B cell (primary cell): Measurements from ENCODE around the gene PPP6R3. TPM values are rescaled to one million over a fixed set of nuclear protein-coding genes. Genes with fewer than 3 reads are reported as not detected.

Experiments used
- ATAC-seq: fragments of 200-7000 bp; cut with Tn5 transposase; one replicate; pipeline ENCODE4 v1.10.0; 2021; ENCODE audit warnings: low read depth, mild to moderate bottlenecking, moderate number of reproducible peaks, moderate library complexity
- CTCF ChIA-PET: fragments of 350-600 bp; sonication (Branson Sonifier 250); formaldehyde crosslinking; loops from one replicate; lab custom pipeline; 2021; ENCODE audit warnings: antibody characterized with exemption, inconsistent platforms; lab: Charles Lee
- POLR2A ChIA-PET: fragments of 350-600 bp; sonication (Branson Sonifier 250); formaldehyde crosslinking; loops from one replicate; lab custom pipeline; 2021; ENCODE audit warnings: antibody characterized with exemption; lab: Charles Lee
- DNase-seq: peaks from one replicate; pipeline ENCODE4 v3.0.0; 2013
- H2AFZ ChIP-seq: 2 replicates; pipeline ENCODE4 v1.6.1; 2012; ENCODE audit warnings: mild to moderate bottlenecking, low read depth, low read length; ENCODE audit not compliant: insufficient read depth, poor library complexity, severe bottlenecking
- H3K27ac ChIP-seq, 2 donors: 1 replicate in 1 of 2; 2 replicates in 1 of 2; pipeline ENCODE4 v1.5.1; 2012 to 2013; ENCODE audit warnings: low read length in 2 of 2, mild to moderate bottlenecking in 2 of 2, moderate library complexity in 1 of 2
- H3K27me3 ChIP-seq, 4 experiments: fragments of 200-600 bp in 1 of 4; sonication (generic) in 1 of 4; replicated peaks in 1 of 4; 1 replicate in 2 of 4; 2 replicates in 2 of 4; pipeline versions ENCODE4 v1.6.1 to v1.7.0; 2013 to 2016; ENCODE audit warnings: low read length in 3 of 4, mild to moderate bottlenecking in 2 of 4, mixed read lengths in 1 of 4, moderate library complexity in 1 of 4; ENCODE audit not compliant: insufficient read depth in 4 of 4, control insufficient read depth in 3 of 4; ENCODE audit errors: control extremely low read depth in 1 of 4
- H3K36me3 ChIP-seq, 2 experiments: replicated peaks in 1 of 2; 1 replicate in 1 of 2; 2 replicates in 1 of 2; pipeline versions ENCODE4 v1.6.1 to v1.7.1; 2013; ENCODE audit warnings: low read length in 1 of 2; ENCODE audit not compliant: insufficient read depth in 2 of 2, control insufficient read depth in 1 of 2; ENCODE audit errors: control extremely low read depth in 1 of 2, extremely low read depth in 1 of 2
- H3K4me1 ChIP-seq, 2 donors: fragments of 200-600 bp in 1 of 2; sonication (generic) in 1 of 2; 1 replicate in 1 of 2; 2 replicates in 1 of 2; pipeline versions ENCODE4 v1.5.1 to v1.6.1; 2013 to 2017; ENCODE audit warnings: low read length in 2 of 2; ENCODE audit not compliant: control insufficient read depth in 2 of 2, insufficient read depth in 2 of 2
- H3K4me2 ChIP-seq: replicated peaks from 2 replicates; pipeline ENCODE3; 2012; ENCODE audit warnings: mild to moderate bottlenecking, low read depth, low read length; ENCODE audit not compliant: poor library complexity, severe bottlenecking
- H3K4me3 ChIP-seq, 5 experiments: fragments of 200-600 bp in 1 of 5; sonication (generic) in 1 of 5; 1 replicate in 3 of 5; 2 replicates in 2 of 5; pipeline versions ENCODE4 v1.5.1 to v1.7.0; 2011 to 2016; ENCODE audit warnings: low read length in 4 of 5, mild to moderate bottlenecking in 4 of 5, low read depth in 2 of 5, control low read depth in 1 of 5, moderate library complexity in 1 of 5; ENCODE audit not compliant: insufficient read depth in 1 of 5; ENCODE audit errors: control extremely low read depth in 1 of 5, extremely low read depth in 1 of 5
- H3K79me2 ChIP-seq: fragments of 200-600 bp; sonication (generic); one replicate; pipeline ENCODE4 v1.6.0; 2016; ENCODE audit warnings: low read length; ENCODE audit not compliant: control insufficient read depth, insufficient read depth
- H3K9ac ChIP-seq: fragments of 200-600 bp; sonication (generic); 2 replicates; pipeline ENCODE4 v1.6.1; 2017; ENCODE audit warnings: mild to moderate bottlenecking, low read length, moderate library complexity
- H3K9me3 ChIP-seq, 3 donors: one replicate each; pipeline versions ENCODE4 v1.6.1 to v1.7.1; 2013; ENCODE audit warnings: low read length in 2 of 3; ENCODE audit not compliant: control insufficient read depth in 2 of 3, insufficient read depth in 1 of 3; ENCODE audit errors: control extremely low read depth in 1 of 3
- H4K20me1 ChIP-seq: 2 replicates; pipeline ENCODE4 v1.6.0; 2012; ENCODE audit warnings: mild to moderate bottlenecking, low read length; ENCODE audit not compliant: insufficient read depth, control insufficient read depth, poor library complexity, severe bottlenecking
- H3K27ac Mint-ChIP-seq: one replicate; pipeline ENCODE4 v1.8.0; 2021; ENCODE audit warnings: mixed read lengths
- H3K27me3 Mint-ChIP-seq: one replicate; pipeline ENCODE4 v1.8.0; 2021; ENCODE audit warnings: mixed read lengths
- H3K4me1 Mint-ChIP-seq: one replicate; pipeline ENCODE4 v1.8.0; 2021; ENCODE audit warnings: mixed read lengths
- H3K4me3 Mint-ChIP-seq: one replicate; pipeline ENCODE4 v1.8.0; 2021; ENCODE audit warnings: mixed read lengths
- H3K9me3 Mint-ChIP-seq: one replicate; pipeline ENCODE4 v1.8.0; 2022; ENCODE audit warnings: mixed read lengths; ENCODE audit not compliant: insufficient read depth
- EZH2 ChIP-seq: IDR thresholded peaks from 2 replicates; pipeline ENCODE4 v1.6.1; 2012; ENCODE audit warnings: borderline replicate concordance, low read depth, mild to moderate bottlenecking, moderate library complexity, low read length; ENCODE audit not compliant: insufficient read depth, poor library complexity, severe bottlenecking
- WGBS: methylation state at CpG from one replicate; pipeline ENCODE4 v1.1.5; 2013; ENCODE audit warnings: missing lambda C conversion rate; ENCODE audit not compliant: insufficient coverage; 5-methylcytosine and 5-hydroxymethylcytosine counted together
- intact Hi-C: fragments of 100-400 bp; cut with micrococcal nuclease; formaldehyde crosslinking; loops from one replicate; pipeline ENCODE4 v1.10.0; 2022
- polyA plus RNA-seq: library from polyadenylated mRNA; depleted of rRNA; stranded (reverse); fragments of >200 nt; gene quantifications from 2 replicates; pipeline ENCODE4 v1.2.3, GENCODE V29; 2012
- total RNA-seq, 2 donors: library from RNA; stranded (reverse); fragments of 120-200 nt in 1 of 2; gene quantifications; 1 replicate in 1 of 2; 2 replicates in 1 of 2; pipeline versions ENCODE4 v1.2.3 to v1.2.4, GENCODE V29; 2013 to 2022
- TF ChIP-seq, protein P1 (sequence below): fragments of 200-600 bp; IDR thresholded peaks from one replicate; pipeline ENCODE4 v1.8.0; 2022; ENCODE audit warnings: antibody characterized with exemption, mild to moderate bottlenecking

Gene PPP6R3
- total and polyA plus RNA-seq, 2 donors (not counting 1 experiment from before 2014, with no cell fraction given), result 48.5 to 159 TPM

DNA sequence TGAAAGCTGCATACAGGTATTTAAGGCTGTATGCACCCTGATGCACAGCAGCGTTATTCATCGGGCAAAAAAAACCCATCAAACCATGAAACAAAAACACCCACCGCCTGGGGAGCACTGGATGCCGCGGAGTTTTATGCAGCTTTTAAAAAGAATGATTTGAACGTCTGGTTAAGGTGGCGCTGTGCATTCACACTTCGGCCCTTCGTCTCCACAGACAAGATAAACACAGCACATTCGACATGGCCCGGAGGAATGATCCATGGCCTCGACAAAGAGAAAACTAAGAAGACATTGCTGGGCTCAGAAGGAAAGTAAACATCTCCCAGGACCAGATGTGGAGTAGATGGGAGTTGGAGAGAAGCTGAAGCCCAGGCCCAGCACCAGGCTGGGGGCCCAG lies 183.0 kb downstream of the PPP6R3 start:
- no peak overlapping the region for H2AFZ ChIP-seq
- WGBS, result 59% methylated on average over 9 of the region's 12 CpGs
- H3K79me2 ChIP-seq, result no peaks in the 10 kb centered on the region
- H3K27me3 ChIP-seq, result peaks cover 0 to 2% (median 0%) of the 10 kb centered on the region in 4 experiments
- H3K9ac ChIP-seq, result no peak overlapping the region
- ChIA-PET POLR2A (interaction anchor here (0.7 kb wide), 2 partner anchors 15 to 972 kb away, joined by 5 read pairs; no protein-coding TSS in a partner anchor), CTCF (no interaction called here)
- TF ChIP-seq, protein P1, sequence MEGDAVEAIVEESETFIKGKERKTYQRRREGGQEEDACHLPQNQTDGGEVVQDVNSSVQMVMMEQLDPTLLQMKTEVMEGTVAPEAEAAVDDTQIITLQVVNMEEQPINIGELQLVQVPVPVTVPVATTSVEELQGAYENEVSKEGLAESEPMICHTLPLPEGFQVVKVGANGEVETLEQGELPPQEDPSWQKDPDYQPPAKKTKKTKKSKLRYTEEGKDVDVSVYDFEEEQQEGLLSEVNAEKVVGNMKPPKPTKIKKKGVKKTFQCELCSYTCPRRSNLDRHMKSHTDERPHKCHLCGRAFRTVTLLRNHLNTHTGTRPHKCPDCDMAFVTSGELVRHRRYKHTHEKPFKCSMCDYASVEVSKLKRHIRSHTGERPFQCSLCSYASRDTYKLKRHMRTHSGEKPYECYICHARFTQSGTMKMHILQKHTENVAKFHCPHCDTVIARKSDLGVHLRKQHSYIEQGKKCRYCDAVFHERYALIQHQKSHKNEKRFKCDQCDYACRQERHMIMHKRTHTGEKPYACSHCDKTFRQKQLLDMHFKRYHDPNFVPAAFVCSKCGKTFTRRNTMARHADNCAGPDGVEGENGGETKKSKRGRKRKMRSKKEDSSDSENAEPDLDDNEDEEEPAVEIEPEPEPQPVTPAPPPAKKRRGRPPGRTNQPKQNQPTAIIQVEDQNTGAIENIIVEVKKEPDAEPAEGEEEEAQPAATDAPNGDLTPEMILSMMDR, result no peak
- TF ChIP-seq EZH2, result no peak
- Mint-ChIP-seq H3K27me3 (peaks cover 9% of the 10 kb centered on the region), H3K4me1 (no peaks in the 10 kb centered on the region), H3K27ac (no peak overlapping the region), H3K9me3 (peaks cover 6% of the 10 kb centered on the region), H3K4me3 (no peak overlapping the region)
- no peaks in the 10 kb centered on the region for H4K20me1 ChIP-seq
- no peak overlapping the region for H3K4me3 ChIP-seq
- H3K36me3 ChIP-seq, result no peaks in the 10 kb centered on the region
- DNase-seq (no peak), ATAC-seq (no peak)
- no peaks in the 10 kb centered on the region for H3K4me1 ChIP-seq
- H3K9me3 ChIP-seq, result peaks cover 0 to 16% (median 9%) of the 10 kb centered on the region in 3 donors
- intact Hi-C loops, result no loop called here
- no peak overlapping the region for H3K4me2 ChIP-seq
- no peak overlapping the region for H3K27ac ChIP-seq

DNA sequence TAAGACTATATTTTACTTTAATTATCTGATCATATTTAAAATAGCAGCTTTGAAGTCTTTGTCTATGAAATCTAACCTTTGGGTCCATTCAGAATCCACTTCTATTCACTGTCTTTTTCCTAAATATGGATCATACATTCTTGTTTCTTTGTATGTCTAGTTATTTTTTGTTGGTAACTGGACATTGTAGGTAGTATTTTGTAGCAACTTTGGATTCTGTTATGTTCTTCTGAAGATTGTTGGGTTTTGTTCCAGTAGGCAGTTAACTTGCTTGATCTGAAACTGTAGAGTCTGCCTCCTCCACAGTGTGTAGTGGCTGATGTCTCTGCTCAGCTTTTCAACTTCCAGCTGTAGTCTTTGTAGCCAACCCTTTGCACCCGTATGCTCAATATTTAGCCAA lies 186.3 kb downstream of the PPP6R3 start:
- ChIA-PET CTCF (no interaction called here), POLR2A (no interaction called here)
- H3K27me3 ChIP-seq, result peaks cover 0 to 8% (median 0%) of the 10 kb centered on the region in 4 experiments
- no peak overlapping the region for H3K27ac ChIP-seq
- ATAC-seq (no peak), DNase-seq (no peak)
- no peak overlapping the region for H3K9ac ChIP-seq
- H3K9me3 ChIP-seq, result peaks cover 0 to 16% (median 9%) of the 10 kb centered on the region in 3 donors
- TF ChIP-seq EZH2, result no peak
- TF ChIP-seq, protein P1, result no peak
- Mint-ChIP-seq H3K27me3 (peaks cover 10% of the 10 kb centered on the region), H3K4me3 (no peak overlapping the region), H3K27ac (no peak overlapping the region), H3K9me3 (peaks cover 6% of the 10 kb centered on the region), H3K4me1 (no peaks in the 10 kb centered on the region)
- 100% methylated on average over 1 of the region's 1 CpG for WGBS
- no peaks in the 10 kb centered on the region for H4K20me1 ChIP-seq
- H3K4me2 ChIP-seq, result no peak overlapping the region
- no peaks in the 10 kb centered on the region for H3K79me2 ChIP-seq
- no peak overlapping the region for H3K4me3 ChIP-seq
- H3K4me1 ChIP-seq, result no peaks in the 10 kb centered on the region
- intact Hi-C loops, result no loop called here
- H3K36me3 ChIP-seq, result no peaks in the 10 kb centered on the region
- no peak overlapping the region for H2AFZ ChIP-seq
